H1 (cell line): ENCODE measurements around the gene UCKL1. TPM values are rescaled to one million over a fixed set of nuclear protein-coding genes. Genes with fewer than 3 reads are reported as not detected.

Experiments
- CTCF ChIA-PET: fragments of 300-600 bp; sonication (Branson Sonifier 250); formaldehyde crosslinking; loops from one replicate; lab custom pipeline; 2021; ENCODE audit not compliant: partially characterized antibody; lab: Charles Lee
- POLR2A ChIA-PET: fragments of 300-600 bp; sonication (Branson Sonifier 250); formaldehyde crosslinking; loops from one replicate; lab custom pipeline; 2021; ENCODE audit warnings: inconsistent platforms; ENCODE audit not compliant: partially characterized antibody; lab: Charles Lee
- DNase-seq, 2 experiments: peaks; one replicate each; pipeline versions ENCODE4 v3.0.0 to v3.0.0-alpha.2; 2010 to 2022; ENCODE audit warnings: low spot score in 2 of 2, low read depth in 1 of 2, mixed read lengths in 1 of 2
- FAIRE-seq: peaks from 2 replicates; lab custom pipeline; 2011; peaks lifted over from hg19 to GRCh38; lab: Jason Lieb, UNC
- H2AFZ ChIP-seq: 2 replicates; pipeline ENCODE4 v1.8.1; 2012; ENCODE audit warnings: low read length, inconsistent platforms
- H2AK5ac ChIP-seq: 2 replicates; pipeline ENCODE4 v1.6.1; 2013; ENCODE audit warnings: low read depth, low read length
- H2BK120ac ChIP-seq: replicated peaks from 2 replicates; pipeline ENCODE3; 2013; ENCODE audit warnings: low read depth, low read length, inconsistent platforms
- H2BK12ac ChIP-seq: 2 replicates; pipeline ENCODE4 v1.6.1; 2013; ENCODE audit warnings: low read depth, low read length
- H2BK15ac ChIP-seq: 2 replicates; pipeline ENCODE4 v1.6.1; 2013; ENCODE audit warnings: low read length
- H2BK20ac ChIP-seq: 2 replicates; pipeline ENCODE4 v1.6.1; 2013; ENCODE audit warnings: low read length
- H2BK5ac ChIP-seq: 2 replicates; pipeline ENCODE4 v1.6.1; 2013; ENCODE audit warnings: low read depth, low read length
- H3K14ac ChIP-seq: 2 replicates; pipeline ENCODE4 v1.6.1; 2013; ENCODE audit warnings: inconsistent platforms; ENCODE audit not compliant: insufficient read length
- H3K18ac ChIP-seq: 2 replicates; pipeline ENCODE4 v1.6.1; 2013; ENCODE audit warnings: low read length; ENCODE audit errors: extremely low read depth
- H3K23ac ChIP-seq: 2 replicates; pipeline ENCODE4 v1.6.1; 2013; ENCODE audit warnings: inconsistent platforms; ENCODE audit not compliant: insufficient read length
- H3K23me2 ChIP-seq: 2 replicates; pipeline ENCODE4 v1.6.1; 2013; ENCODE audit warnings: low read depth, low read length
- H3K27ac ChIP-seq: 2 replicates; pipeline ENCODE4 v1.6.1; 2011; ENCODE audit warnings: low read depth, low read length, inconsistent platforms
- H3K27me3 ChIP-seq, 4 experiments: replicated peaks in 1 of 4; 1 replicate in 1 of 4; 2 replicates in 3 of 4; pipeline versions ENCODE4 v1.6.1 to v1.8.1; 2011 to 2013; ENCODE audit warnings: low read length in 3 of 4, mild to moderate bottlenecking in 3 of 4, inconsistent platforms in 2 of 4, mixed read lengths in 2 of 4, moderate library complexity in 1 of 4; ENCODE audit not compliant: control insufficient read depth in 3 of 4, insufficient read depth in 3 of 4; ENCODE audit errors: extremely low read depth in 1 of 4
- H3K36me3 ChIP-seq, 4 experiments: 2 replicates each; pipeline versions ENCODE4 v1.6.1 to v1.8.1; 2011 to 2013; ENCODE audit warnings: mild to moderate bottlenecking in 4 of 4, low read length in 3 of 4, moderate library complexity in 2 of 4, control low read depth in 1 of 4, inconsistent platforms in 1 of 4; ENCODE audit not compliant: insufficient read depth in 4 of 4, control insufficient read depth in 2 of 4
- H3K4ac ChIP-seq: replicated peaks from 2 replicates; pipeline ENCODE3; 2013; ENCODE audit warnings: low read length, low read depth, mixed read lengths, inconsistent platforms; ENCODE audit not compliant: insufficient read length
- H3K4me1 ChIP-seq, 4 experiments: replicated peaks in 1 of 4; 1 replicate in 1 of 4; 2 replicates in 3 of 4; pipeline versions ENCODE4 v1.6.1 to v1.8.1; 2011 to 2013; ENCODE audit warnings: low read length in 3 of 4, inconsistent platforms in 2 of 4, mixed read lengths in 1 of 4; ENCODE audit not compliant: insufficient read depth in 4 of 4, control insufficient read depth in 3 of 4
- H3K4me2 ChIP-seq, 2 experiments: 2 replicates each; pipeline versions ENCODE4 v1.6.1 to v1.8.1; 2011 to 2013; ENCODE audit warnings: low read depth in 2 of 2, low read length in 2 of 2, control low read depth in 1 of 2, inconsistent platforms in 1 of 2, mild to moderate bottlenecking in 1 of 2; ENCODE audit not compliant: insufficient read depth in 1 of 2
- H3K4me3 ChIP-seq, 4 experiments: fragments of 200-600, 300-600 bp in 1 of 4; sonication (generic), shearing (Covaris generic), sonication (Bioruptor Twin) in 1 of 4; 2 replicates each; pipeline versions ENCODE4 v1.5.1 to v1.8.1; 2011 to 2016; ENCODE audit warnings: low read length in 4 of 4, low read depth in 3 of 4, control low read depth in 2 of 4, inconsistent platforms in 2 of 4, mild to moderate bottlenecking in 2 of 4, mixed read lengths in 1 of 4, moderate library complexity in 1 of 4; ENCODE audit not compliant: insufficient read depth in 2 of 4; ENCODE audit errors: extremely low read depth in 1 of 4
- H3K56ac ChIP-seq: replicated peaks from 2 replicates; pipeline ENCODE3; 2013; ENCODE audit warnings: low read depth, mild to moderate bottlenecking, mixed read lengths, low read length, inconsistent platforms; ENCODE audit not compliant: insufficient read length
- H3K79me1 ChIP-seq: 2 replicates; pipeline ENCODE4 v1.6.1; 2013; ENCODE audit warnings: low read depth, low read length, control low read depth
- H3K79me2 ChIP-seq, 2 experiments: 2 replicates each; pipeline versions ENCODE4 v1.6.1 to v1.8.1; 2012 to 2013; ENCODE audit warnings: low read length in 2 of 2, mild to moderate bottlenecking in 2 of 2, inconsistent platforms in 1 of 2; ENCODE audit not compliant: insufficient read depth in 2 of 2, control insufficient read depth in 1 of 2
- H3K9ac ChIP-seq, 4 experiments: replicated peaks in 1 of 4; 1 replicate in 1 of 4; 2 replicates in 3 of 4; pipeline versions ENCODE4 v1.6.1 to v1.8.1; 2011 to 2013; ENCODE audit warnings: low read depth in 3 of 4, low read length in 3 of 4, control low read depth in 2 of 4, mild to moderate bottlenecking in 2 of 4, moderate library complexity in 2 of 4, inconsistent platforms in 1 of 4; ENCODE audit errors: extremely low read depth in 1 of 4
- H3K9me3 ChIP-seq, 2 experiments: 2 replicates each; pipeline versions ENCODE4 v1.6.1 to v1.8.1; 2012 to 2013; ENCODE audit warnings: mild to moderate bottlenecking in 2 of 2, moderate library complexity in 2 of 2, control low read depth in 1 of 2, inconsistent platforms in 1 of 2, low read depth in 1 of 2, low read length in 1 of 2, mixed read lengths in 1 of 2; ENCODE audit not compliant: insufficient read depth in 2 of 2
- H4K20me1 ChIP-seq, 2 experiments: replicated peaks in 1 of 2; 2 replicates each; pipeline versions ENCODE3 to v1.8.1; 2011 to 2013; ENCODE audit warnings: inconsistent platforms in 2 of 2, low read length in 2 of 2, mild to moderate bottlenecking in 1 of 2; ENCODE audit not compliant: insufficient read depth in 2 of 2, control insufficient read depth in 1 of 2
- H4K5ac ChIP-seq: 2 replicates; pipeline ENCODE4 v1.6.1; 2013; ENCODE audit warnings: low read length, low read depth, mixed read lengths, inconsistent platforms; ENCODE audit not compliant: insufficient read length
- H4K8ac ChIP-seq: 2 replicates; pipeline ENCODE4 v1.8.0; 2013; ENCODE audit warnings: mild to moderate bottlenecking, moderate library complexity, low read length, inconsistent platforms; ENCODE audit not compliant: insufficient read depth; ENCODE audit errors: extremely low read depth
- H4K91ac ChIP-seq: replicated peaks from 2 replicates; pipeline ENCODE3; 2013; ENCODE audit warnings: low read length, mixed read lengths, inconsistent platforms; ENCODE audit not compliant: insufficient read length
- ATF2 ChIP-seq: IDR thresholded peaks from 2 replicates; pipeline ENCODE4 v1.6.1; 2012; ENCODE audit warnings: low read length, inconsistent platforms
- CHD2 ChIP-seq: IDR thresholded peaks from 2 replicates; pipeline ENCODE4 v1.6.1; 2012; ENCODE audit warnings: low read length, improper control_type of control experiment
- KDM1A ChIP-seq: fragments of 200-600, 300-600 bp; sonication (generic); IDR thresholded peaks from 2 replicates; pipeline ENCODE4 v1.7.1; 2016; ENCODE audit warnings: mild to moderate bottlenecking, low read length, borderline replicate concordance
- NRF1 ChIP-seq: IDR thresholded peaks from 2 replicates; pipeline ENCODE4 v1.6.1; 2011; ENCODE audit warnings: mild to moderate bottlenecking, low read depth, low read length, improper control_type of control experiment
- PHF8 ChIP-seq: fragments of 200-600 bp; sonication (generic); conservative IDR thresholded peaks from 2 replicates; pipeline ENCODE4 v1.7.1; 2012; ENCODE audit warnings: low read depth, mild to moderate bottlenecking, inconsistent platforms, low read length, moderate library complexity
- POU5F1 ChIP-seq: IDR thresholded peaks from 2 replicates; pipeline ENCODE4 v1.6.1; 2011; ENCODE audit warnings: low read depth, mild to moderate bottlenecking, low read length, moderate library complexity
- SIN3A ChIP-seq, 2 experiments: IDR thresholded peaks in 1 of 2; conservative IDR thresholded peaks in 1 of 2; 2 replicates each; pipeline ENCODE4 v1.6.1; 2011 to 2012; ENCODE audit warnings: low read length in 2 of 2, improper control_type of control experiment in 1 of 2, low read depth in 1 of 2, mild to moderate bottlenecking in 1 of 2
- SIRT6 ChIP-seq: IDR thresholded peaks from one replicate; pipeline ENCODE4 v1.7.1; 2012; ENCODE audit warnings: low read length, inconsistent platforms
- SRF ChIP-seq: IDR thresholded peaks from 2 replicates; pipeline ENCODE4 v1.6.1; 2011; ENCODE audit warnings: mild to moderate bottlenecking, low read depth, low read length, moderate library complexity
- TBP ChIP-seq: IDR thresholded peaks from 2 replicates; pipeline ENCODE4 v1.6.1; 2011; ENCODE audit warnings: low read depth, low read length, improper control_type of control experiment
- ZNF274 ChIP-seq: IDR thresholded peaks from 2 replicates; pipeline ENCODE4 v1.7.0; 2012; ENCODE audit warnings: low read length, borderline replicate concordance; ENCODE audit errors: extremely low read depth
- WGBS, 2 experiments: shearing (Covaris generic) in 1 of 2; methylation state at CpG; one replicate each; pipeline versions ENCODE4 v1.1.6 to v1.1.7; 2013 to 2015; ENCODE audit warnings: low lambda C conversion rate in 2 of 2, mixed read lengths in 2 of 2, inconsistent platforms in 1 of 2, low coverage in 1 of 2, missing lambda C conversion rate in 1 of 2; ENCODE audit not compliant: insufficient replicate concordance in 2 of 2, insufficient coverage in 1 of 2, insufficient read length in 1 of 2; ENCODE audit errors: extremely low coverage in 1 of 2, missing lambda C conversion rate in 1 of 2; 5-methylcytosine and 5-hydroxymethylcytosine counted together
- polyA plus RNA-seq, 7 experiments: library from polyadenylated mRNA; depleted of rRNA in 3 of 7; stranded (reverse) in 5 of 7; unstranded in 2 of 7; fragments of >200 nt in 5 of 7; fragments of 200-250 nt in 2 of 7; gene quantifications; 1 replicate in 5 of 7; 2 replicates in 1 of 7; 4 replicates in 1 of 7; pipeline versions ENCODE4 v1.2.1 to v1.2.3, GENCODE V29; 2011 to 2013; ENCODE audit warnings: missing spikeins in 2 of 7, mixed read lengths in 2 of 7
- total RNA-seq: library from RNA; stranded (reverse); fragmentation: NEBNext Ultra II Directional; extraction: Animal tissue kit (Norgen Biotek cat#: 25700); gene quantifications from 2 replicates; pipeline ENCODE4 v1.2.1, GENCODE V29; 2021

The UCKL1 gene
- total and polyA plus RNA-seq, 2 of the 8 experiments (the other 6 are each of a cell fraction or from before 2014, with no cell fraction given) = 36.5 to 91.2 TPM

- H2AFZ ChIP-seq = no peak overlapping the region
- POLR2A ChIA-PET = interaction anchor here (1.0 to 1.4 kb wide), 3 partner anchors 16 to 46 kb away, joined by 3 read pairs; no protein-coding TSS in a partner anchor
- H3K4ac ChIP-seq = no peak overlapping the region
- H3K9me3 ChIP-seq = no peaks in the 10 kb centered on the region
- H4K91ac ChIP-seq = no peak overlapping the region
- FAIRE-seq = no peak
- H4K5ac ChIP-seq = no peak overlapping the region
- H3K23me2 ChIP-seq = no peaks in the 10 kb centered on the region
- H2AK5ac ChIP-seq = no peak overlapping the region
- H3K23ac ChIP-seq = no peak overlapping the region
- H3K56ac ChIP-seq = no peak overlapping the region
- H3K9ac ChIP-seq = no peak overlapping the region
- H3K79me1 ChIP-seq = peaks cover 10% of the 10 kb centered on the region
- H3K79me2 ChIP-seq = peaks cover 0 to 39% of the 10 kb centered on the region in 2 experiments; a peak in 2 of 4 replicates
- H3K4me1 ChIP-seq = no peaks in the 10 kb centered on the region; a peak in 2 of 7 replicates
- CTCF ChIA-PET = interaction anchor here (1.0 to 6.0 kb wide), 7 partner anchors 13 to 132 kb away, joined by 3 to 34 read pairs (median 3); partner anchors contain the start of gene PRPF6
- no peak overlapping the region for H2BK20ac ChIP-seq
- no peak overlapping the region for H3K4me3 ChIP-seq
- no peak overlapping the region for H3K18ac ChIP-seq
- peaks cover 0 to 9% of the 10 kb centered on the region in 2 experiments for H4K20me1 ChIP-seq
- H2BK12ac ChIP-seq = no peak overlapping the region
- H3K36me3 ChIP-seq = no peaks in the 10 kb centered on the region
- H3K27ac ChIP-seq = no peak overlapping the region
- no peak overlapping the region for H3K14ac ChIP-seq
- H2BK15ac ChIP-seq = no peak overlapping the region
- H3K27me3 ChIP-seq = no peaks in the 10 kb centered on the region
- WGBS, 2 experiments = 95% methylated on average over 16 of the region's 16 CpGs; no CpG with 5 or more reads in 1 of the 2 experiments
- H2BK120ac ChIP-seq = no peak overlapping the region
- no peak for DNase-seq
- no peak overlapping the region for H3K4me2 ChIP-seq
- H2BK5ac ChIP-seq = no peak overlapping the region
- no peak overlapping the region for H4K8ac ChIP-seq
- TF ChIP-seq SIRT6 (no peak), POU5F1 (no peak), KDM1A (no peak), TBP (no peak), CHD2 (no peak), ATF2 (no peak), NRF1 (no peak), PHF8 (no peak), ZNF274 (no peak), SRF (no peak), SIN3A (conservative IDR thresholded peaks at IDR 0.05 in 1 of 2, IDR thresholded peaks at IDR 0.05 in 1 of 2; ENCODE audit: low read depth in 1 of 2, low read length in 2 of 2) (no peak)
Observed at GRCh38 chr20:63908008-63908682, 48.1 kb downstream of the UCKL1 start.
